GM12865 (cell line): ENCODE results near the gene CTPS2.
"Not testable (repeated sequence)": the region's sequence is repeated elsewhere in the genome, so short reads cannot be mapped to it uniquely, and the experiment has no call there.

Experiments used
- DNase-seq: peaks from one replicate; pipeline ENCODE4 v3.0.0; 2010; ENCODE audit warnings: low read depth
- H3K4me3 ChIP-seq: 2 replicates; pipeline ENCODE4 v1.5.1; 2011; ENCODE audit warnings: mild to moderate bottlenecking, low read depth, low read length, control low read depth
- CTCF ChIP-seq: IDR thresholded peaks from 2 replicates; pipeline ENCODE4 v1.5.1; 2011; ENCODE audit warnings: low read length, control low read depth, low read depth, inconsistent platforms; ENCODE audit not compliant: insufficient read depth; ENCODE audit errors: missing control alignments

Gene CTPS2

GRCh38 chrX:16585486-16586376, 126.7 kb downstream of the CTPS2 start:
- no peak for DNase-seq
- no peak overlapping the region for H3K4me3 ChIP-seq
- no peak for TF ChIP-seq CTCF

- not testable (repeated sequence) for H3K4me3 ChIP-seq, DNase-seq
Measured at GRCh38 chrX:16580004-16580797, 132.3 kb downstream of the CTPS2 start.

GRCh38 chrX:16579517-16579916, 133.0 kb downstream of the CTPS2 start:
- no peak overlapping the region for H3K4me3 ChIP-seq
- no peak for DNase-seq
- TF ChIP-seq CTCF, result no peak

- TF ChIP-seq CTCF, result no peak
Measured at GRCh38 chrX:16578218-16578617, 134.3 kb downstream of the CTPS2 start.

GRCh38 chrX:16577483-16578029, 134.9 kb downstream of the CTPS2 start:
- no peak for DNase-seq
- no peak overlapping the region for H3K4me3 ChIP-seq
- no peak for TF ChIP-seq CTCF

More at GRCh38 chrX:16578218-16578617, 134.3 kb downstream of the CTPS2 start:
- no peak overlapping the region for H3K4me3 ChIP-seq
- DNase-seq, result no peak

- DNase-seq, H3K4me3 ChIP-seq: not testable (repeated sequence)
Measured at GRCh38 chrX:16575388-16575787, 137.1 kb downstream of the CTPS2 start.

- no peak for TF ChIP-seq CTCF
- H3K4me3 ChIP-seq, result no peak overlapping the region
- no peak for DNase-seq
Measured at GRCh38 chrX:16573781-16574180, 138.7 kb downstream of the CTPS2 start.
